RCC 7860 (cell line): ENCODE data around the gene MYH2.
"Not testable (repeated sequence)": the region's sequence is repeated elsewhere in the genome, so short reads cannot be mapped to it uniquely, and the experiment has no call there.

ENCODE experiments used
- DNase-seq: peaks from one replicate; pipeline ENCODE4 v3.0.0-alpha.2; 2015; ENCODE audit warnings: low spot score
- FAIRE-seq: peaks from 2 replicates; lab custom pipeline; 2012; peaks lifted over from hg19 to GRCh38; lab: Jason Lieb, UNC

MYH2 gene

DNA sequence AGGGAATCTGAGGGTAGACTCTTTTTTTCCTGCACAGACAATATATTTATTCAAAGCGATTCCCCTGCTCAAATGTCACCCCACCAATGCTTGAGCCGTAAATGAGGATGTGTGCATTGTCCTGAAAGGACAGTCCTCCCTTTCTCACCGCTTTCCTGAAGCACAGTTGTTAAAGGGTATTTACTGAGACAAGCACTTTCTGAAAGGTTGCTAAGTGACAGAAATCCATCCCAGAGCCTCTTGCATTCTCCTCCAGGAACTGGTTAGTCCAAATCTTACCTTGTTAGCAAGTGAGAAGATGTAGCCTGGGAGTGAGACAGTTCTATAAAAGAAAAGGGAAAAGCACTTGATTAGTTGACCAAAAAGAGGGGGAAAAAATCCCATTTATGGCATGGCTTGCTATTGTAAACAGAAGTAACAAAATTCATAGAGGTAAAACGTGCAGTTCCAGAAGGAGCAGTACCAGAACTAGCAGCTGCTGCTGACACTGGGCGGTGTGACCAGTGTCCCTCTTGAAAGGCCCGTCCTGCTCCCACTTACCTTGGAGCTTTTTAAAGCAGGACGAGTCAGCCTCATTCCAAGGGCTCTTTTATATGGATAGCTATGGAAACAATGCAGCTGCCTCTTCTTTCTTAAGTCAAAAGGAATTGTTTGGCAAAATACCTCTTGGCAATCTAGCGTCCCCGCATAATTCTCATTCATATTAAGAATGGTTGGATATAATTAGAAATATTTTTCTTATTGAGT is at the start of gene MYH2:
Gene MYH2 (minus strand): TSS at position 563 of the 747 bp plus-strand sequence. CDS start 1,738 bp downstream, outside the sequence.
- no peak for DNase-seq
- no peak for FAIRE-seq

DNA sequence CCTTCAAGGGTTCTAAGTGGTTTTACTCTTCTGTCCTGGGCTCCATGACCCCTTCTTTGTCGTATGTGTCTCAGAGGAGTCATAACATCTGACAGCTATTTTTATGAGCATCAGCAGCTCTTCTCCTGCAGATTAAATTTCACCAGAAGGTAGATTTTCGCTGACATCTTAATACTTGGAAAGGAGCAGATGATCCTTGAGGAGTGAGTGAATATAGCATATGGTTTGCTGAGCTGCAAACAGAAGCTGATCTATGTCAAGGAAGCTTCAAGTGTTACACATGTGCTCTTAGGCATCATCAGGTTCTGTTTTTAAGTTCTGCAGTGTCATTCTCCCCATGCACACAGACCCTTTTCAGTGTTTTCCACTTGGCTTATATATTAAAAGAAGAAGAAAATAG is 49.2 kb upstream of the MYH2 start:
- no peak for FAIRE-seq
- DNase-seq = no peak

DNA sequence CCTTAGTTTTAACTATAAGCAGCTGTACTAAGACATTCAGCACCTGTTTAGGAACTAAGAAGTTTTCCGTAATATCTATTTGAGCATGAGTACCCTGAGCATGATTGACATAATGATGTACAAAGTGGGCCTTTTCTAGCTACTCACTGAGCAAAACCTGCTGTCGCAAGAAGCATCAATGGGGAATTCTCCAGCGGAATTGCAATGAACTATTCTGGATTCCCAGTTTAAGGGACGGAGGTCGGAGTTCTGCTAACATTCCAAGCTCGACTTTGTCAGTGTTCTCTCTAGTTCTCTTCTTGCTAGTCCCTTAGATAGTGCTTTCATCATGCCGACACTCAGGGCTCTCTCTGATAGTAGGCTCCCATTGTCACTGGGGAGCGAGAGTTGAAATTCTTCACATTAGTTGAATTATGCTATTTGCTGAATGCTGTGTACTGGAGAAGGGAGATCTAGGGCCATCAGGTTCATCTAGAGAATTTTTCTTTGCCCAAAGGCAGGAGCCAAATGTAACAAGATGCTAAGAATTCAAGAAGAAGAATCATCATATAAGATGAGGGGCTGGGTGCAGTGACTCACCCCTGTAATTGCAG is 40.2 kb upstream of the MYH2 start:
- FAIRE-seq = no peak

DNA sequence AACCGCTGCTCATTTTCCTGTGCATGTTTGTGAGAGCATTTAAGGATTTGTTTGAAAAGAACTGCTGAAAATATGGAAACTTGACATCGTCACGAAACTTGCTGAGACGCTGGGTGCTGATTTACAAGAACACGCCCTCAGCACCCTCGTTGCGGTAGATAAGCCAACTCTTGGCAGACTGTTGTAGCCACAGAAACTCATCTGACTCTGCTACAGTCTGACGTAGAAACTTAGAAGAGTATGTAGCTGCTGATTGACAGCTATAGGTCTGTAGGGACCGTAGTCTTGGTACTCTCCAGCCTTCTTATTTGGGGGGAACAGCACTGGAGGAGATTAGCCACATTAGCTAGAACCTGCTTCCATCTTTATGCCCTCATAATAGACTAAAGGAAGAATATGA is 36.1 kb upstream of the MYH2 start:
- FAIRE-seq (no peak), DNase-seq (no peak)

More for the DNA sequence above, 40.2 kb upstream of the MYH2 start:
- no peak for DNase-seq

DNA sequence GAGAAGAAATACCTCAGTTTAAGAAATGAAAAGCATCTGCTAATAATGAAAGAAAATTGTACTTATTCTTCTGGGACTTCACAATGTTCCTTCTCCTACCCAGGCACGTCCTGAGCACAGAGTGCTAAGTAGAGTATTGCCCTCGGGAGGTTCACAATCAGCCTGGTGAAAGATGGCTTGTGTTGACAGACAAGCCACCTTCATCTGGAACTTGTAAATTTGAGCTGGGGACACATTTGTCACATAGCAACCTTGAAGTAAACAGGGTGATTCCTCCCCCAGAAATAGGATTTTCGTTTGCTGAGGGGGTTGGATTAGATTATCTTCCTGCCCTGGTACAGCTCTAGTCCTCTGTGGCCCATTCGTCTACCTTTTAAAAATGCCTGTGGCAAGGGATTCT is 34.4 kb upstream of the MYH2 start:
- DNase-seq (no peak), FAIRE-seq (no peak)

DNA sequence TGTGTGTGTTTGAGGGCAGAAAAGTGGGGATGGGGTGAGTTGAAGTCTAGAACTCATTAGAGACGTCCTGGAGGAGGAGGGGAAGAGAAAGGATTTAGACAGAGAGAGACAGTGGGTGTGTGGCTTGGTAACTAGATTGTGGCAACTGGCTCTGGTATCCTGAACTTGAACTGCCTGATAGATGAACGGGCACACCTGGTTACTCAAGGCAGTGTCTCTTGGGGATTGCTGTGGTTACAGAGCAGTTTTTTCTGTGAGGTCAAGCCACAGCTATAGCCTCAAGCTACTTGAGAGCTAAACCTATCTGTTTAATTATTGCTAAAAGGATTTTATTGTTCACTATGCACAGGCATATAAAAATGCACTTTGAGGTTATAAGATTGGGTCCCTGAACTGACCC is 29.8 kb upstream of the MYH2 start:
- FAIRE-seq (peak; percentile 65), DNase-seq (no peak)

DNA sequence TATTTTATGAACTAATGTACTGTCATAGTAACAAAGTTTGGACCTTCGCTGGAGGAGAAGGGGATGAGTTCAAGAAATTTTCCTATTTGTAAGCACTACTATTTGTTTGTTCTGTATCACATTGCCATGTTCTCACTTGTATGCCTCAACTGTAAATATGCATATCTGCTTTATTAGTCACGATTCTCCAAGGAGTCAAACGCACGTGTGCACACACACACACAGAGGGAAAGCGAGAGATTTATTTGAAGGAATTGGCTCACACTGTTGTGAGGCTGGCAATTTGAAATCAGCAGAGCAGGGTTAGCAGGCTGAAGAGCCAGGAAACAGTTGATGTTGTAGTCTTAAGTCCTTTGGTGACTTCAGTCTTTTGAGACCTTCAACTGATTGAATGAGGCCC is 24.9 kb upstream of the MYH2 start:
- FAIRE-seq = no peak

DNA sequence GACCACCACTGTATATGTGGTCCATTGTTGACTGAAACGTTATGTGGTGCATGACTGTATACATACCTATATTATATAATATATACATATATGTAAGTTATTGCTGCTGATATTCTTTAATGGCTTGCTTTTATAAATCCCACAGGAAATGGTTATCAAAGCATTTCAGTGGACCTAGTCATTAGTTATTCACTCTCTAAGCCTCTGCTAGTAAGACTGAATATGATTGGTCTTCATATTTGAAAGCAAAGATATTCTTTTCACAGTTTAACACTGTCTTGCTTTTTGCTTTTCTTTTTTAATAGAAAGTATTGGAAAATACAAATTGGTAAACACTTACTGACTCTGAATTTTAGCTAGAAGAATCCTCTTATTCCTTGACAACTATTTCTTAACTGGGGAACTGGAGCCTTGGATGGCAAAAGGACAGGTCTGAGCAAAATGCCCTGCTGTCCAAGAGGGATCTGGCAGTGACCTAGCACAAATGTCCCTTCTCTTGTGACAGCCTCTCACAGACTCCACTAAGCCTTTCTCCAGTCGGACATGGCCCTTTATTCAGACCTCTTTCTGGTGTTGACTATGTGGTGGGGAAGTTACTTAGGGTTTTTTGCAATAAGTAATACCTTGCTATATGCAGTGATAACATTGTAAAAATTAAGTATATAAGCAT is 14.7 kb upstream of the MYH2 start:
- no peak for FAIRE-seq
- no peak for DNase-seq

More for the DNA sequence above, 24.9 kb upstream of the MYH2 start:
- DNase-seq = no peak

DNA sequence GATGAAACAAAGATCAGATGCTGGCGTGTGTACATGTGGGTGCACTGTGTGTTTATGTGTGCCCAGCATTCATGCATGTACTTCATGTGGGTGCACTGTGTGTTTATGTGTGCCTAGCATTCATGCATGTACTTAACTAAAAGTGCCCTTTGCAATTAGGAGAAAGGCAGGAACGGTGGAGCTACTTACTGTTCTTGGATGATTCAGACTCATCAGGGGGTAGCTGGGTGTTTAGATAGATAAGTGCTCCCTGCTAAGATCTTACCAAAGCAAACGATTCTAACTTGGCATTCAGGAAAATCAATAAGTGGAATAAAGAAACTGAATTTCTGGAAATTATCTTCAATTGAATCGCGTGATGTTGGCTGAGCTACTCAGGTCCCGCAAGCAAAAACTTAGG is 8.6 kb upstream of the MYH2 start:
- no peak for FAIRE-seq

DNA sequence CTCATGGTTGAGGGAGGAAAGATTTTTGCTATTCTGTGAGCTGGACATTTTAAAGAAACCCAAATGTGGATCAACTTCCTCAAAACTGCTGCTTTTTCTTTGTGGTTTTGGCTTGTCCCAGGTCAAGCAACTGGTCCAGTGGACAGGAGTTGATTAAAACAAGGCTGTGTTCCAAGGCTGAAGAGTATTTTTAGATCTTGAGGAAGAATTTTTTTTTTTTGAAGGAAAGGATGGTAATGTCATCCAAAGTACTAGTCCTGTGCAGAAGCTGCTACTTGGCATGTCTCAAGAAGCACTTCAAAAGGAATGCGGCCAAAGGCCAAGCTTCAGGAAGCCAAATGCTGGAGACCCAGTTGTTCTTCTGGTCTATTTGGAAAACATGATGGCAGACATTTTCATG is 8.0 kb upstream of the MYH2 start:
- FAIRE-seq (no peak), DNase-seq (no peak)

More for the DNA sequence above, 8.6 kb upstream of the MYH2 start:
- DNase-seq = no peak

DNA sequence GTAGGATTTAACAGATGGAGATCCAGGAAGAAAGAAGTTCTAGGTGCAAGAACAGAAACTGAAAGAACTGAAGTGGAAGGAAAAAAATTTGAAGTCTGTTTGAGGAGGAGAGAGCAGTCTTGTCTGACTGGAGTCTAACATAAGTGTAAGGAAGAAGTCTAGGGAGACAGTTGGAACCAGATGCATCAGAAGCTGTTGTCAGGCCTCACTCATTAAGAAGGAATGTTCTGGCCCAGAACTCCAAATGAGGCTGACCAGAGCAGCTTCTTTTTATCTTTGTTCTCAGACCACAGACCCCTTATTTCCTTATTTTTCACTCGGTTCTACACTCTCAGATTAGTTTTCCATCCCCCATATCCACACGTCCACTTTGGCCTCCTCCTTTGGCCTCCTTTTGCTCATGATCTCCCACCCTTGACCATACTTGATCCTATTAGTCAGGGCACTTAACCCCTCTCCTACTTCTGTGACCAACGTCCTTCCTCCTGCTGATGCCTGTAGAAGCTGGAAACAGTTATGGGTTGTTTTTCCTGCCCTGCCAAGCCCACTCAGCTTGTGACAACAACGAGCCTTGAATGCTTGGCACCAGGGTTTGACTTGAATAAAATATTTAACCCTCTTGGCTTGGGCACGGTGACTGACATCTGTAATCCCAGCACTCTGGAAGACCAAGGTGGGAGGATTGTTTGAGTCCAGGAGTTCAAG is 7.0 kb upstream of the MYH2 start:
- FAIRE-seq (no peak), DNase-seq (no peak)

DNA sequence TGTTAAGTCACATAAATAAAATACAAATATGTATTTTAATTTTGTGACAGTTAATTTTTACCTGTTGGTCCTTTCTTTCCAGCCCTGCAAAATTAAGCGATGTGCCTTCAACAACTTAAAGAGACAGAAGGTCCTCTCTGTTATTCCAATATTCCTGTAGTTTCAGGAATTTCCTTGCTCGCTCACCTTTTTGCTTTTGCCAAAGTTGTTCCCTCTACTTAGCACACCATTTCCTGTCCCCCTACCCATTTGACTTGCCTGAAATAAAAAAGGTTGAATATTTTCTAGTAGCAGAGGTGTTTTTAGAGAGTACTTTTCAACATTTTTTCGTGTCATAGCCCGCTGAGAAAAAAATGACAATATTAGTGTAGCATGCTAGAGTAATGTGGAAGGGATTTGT is 556 bp upstream of the MYH2 start:
- DNase-seq = no peak
- FAIRE-seq = no peak

DNA sequence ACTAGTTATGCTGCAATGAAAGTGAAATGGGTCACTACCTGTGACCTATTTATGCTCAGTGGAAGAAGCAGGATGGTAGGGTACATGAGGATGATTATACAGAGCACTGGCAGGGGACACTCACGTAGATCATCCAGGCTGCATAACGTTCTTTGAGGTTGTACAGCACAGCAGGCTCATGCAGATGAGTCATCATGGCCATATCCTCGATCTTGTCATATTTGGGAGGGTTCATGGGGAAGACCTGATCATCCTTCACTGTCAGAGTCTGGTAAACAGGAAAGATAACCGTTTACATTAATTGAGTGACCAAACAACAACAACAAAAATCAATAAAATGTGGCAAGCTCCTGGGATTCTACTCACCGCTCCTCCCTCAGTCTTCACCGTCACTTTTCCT is 2.1 kb downstream of the MYH2 start:
- FAIRE-seq (no peak), DNase-seq (no peak)

DNA sequence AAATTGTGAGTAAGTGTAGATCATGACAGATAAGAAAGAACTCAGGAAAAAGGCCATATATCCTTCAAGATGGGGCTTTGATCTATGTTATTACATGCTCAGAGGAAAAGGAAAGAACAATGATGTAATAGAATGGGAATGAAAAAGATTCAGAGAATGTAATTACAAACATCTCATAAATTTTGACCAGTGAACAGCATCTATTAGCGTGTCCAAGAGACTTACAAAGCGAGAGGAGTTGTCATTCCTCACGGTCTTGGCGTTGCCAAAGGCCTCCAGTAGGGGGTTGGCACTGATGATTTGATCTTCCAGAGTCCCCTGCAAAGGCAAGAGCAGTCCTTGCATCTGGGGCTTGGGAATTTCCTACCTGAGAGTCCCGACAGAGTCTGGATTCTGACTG is 6.0 kb downstream of the MYH2 start:
- DNase-seq = peak; percentile 21
- FAIRE-seq = not testable (repeated sequence)

DNA sequence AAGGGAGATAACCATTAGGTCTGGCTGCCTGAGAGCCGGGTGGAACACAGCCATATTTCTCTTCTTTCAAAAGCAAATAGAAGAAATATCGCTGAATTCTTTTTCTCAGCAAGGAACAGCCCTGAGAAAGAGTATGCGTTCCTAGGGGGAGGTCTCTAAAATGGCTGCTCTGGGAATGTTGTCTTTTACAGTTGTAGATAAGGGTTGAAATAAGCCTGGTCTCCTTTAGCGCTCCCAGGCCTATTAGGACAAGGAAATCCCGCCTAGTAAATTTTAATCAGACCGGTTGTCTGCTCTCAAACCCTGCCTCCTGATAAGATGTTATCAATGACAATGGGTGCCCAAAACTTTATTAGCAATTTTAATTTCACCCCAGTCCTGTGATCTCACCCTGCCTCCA is 8.3 kb downstream of the MYH2 start:
- not testable (repeated sequence) for DNase-seq, FAIRE-seq

DNA sequence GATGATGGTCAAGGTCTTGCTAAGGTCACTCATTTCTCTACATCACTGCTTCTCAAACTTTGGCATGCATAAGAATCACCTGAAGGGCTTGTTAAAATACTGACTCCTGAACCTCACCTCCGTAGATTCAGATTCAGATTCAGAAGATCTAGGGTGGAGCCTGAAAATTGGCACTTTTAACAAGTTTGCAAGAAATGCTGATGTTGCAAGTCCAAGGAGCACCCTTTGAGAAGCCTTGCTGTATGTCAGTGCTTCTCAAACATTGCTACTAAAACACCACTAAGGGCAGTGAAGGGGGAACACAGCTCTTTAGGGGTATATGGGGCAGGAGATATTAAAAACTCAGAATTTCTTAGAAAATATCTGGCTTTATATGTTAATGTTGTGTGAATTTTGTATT is 17.4 kb downstream of the MYH2 start:
- DNase-seq (no peak), FAIRE-seq (no peak)

DNA sequence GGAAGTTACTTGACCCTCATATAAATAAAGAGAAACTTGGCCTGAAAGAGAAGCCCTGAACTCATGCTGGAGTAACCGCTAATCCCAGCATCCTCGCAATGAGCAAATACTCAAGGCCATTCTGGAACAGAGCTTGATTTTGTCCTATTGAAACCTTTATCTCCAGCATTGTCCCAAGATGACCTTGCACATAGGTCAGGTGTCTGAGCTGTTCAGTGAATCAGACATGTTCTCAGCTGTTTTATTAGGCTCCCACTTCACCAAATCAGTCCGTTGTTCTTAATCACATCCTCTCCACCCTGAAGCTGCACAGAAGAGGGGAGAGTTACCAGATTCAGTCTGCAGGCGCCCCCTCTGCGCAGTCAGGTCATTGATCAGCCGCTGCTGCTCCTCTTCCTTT is 22.0 kb downstream of the MYH2 start:
- no peak for DNase-seq
- FAIRE-seq = no peak

DNA sequence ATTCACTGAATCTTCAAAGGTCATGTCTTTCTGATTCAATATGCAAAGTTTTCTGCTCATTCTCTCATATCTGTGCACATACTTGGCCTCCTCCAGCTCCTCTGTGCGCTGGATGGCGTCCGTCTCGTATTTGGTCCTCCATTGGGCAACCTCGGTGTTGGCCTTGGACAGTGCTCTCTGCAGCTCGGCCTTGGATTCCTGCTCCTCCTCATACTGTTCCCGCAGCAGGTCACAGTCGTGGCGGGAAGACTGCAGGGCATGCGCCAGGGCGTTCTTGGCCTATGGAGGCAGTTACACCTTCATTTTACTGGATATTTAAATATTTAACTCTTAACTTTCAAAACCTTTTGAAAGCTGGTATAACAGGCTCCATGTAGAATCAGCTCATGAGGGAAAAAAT is 22.9 kb downstream of the MYH2 start:
- DNase-seq (no peak), FAIRE-seq (no peak)

DNA sequence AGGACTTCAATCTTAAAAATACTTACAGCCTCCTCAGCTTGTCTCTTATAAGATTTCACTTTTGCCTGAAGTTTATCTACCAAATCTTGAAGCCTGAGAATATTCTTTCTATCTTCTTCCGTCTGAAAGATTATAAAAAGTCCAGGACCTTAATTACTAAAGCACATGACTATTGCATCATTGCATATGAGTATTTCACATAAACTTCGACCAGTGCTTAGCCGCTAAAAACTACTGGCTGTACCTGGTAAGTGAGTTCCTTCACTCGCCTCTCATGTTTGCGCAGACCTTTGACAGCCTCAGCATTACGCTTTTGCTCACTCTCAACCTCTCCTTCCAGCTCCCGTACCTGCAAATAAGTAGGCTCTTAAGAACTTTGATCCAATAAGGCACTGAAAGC is 26.4 kb downstream of the MYH2 start:
- FAIRE-seq (no peak), DNase-seq (no peak)

DNA sequence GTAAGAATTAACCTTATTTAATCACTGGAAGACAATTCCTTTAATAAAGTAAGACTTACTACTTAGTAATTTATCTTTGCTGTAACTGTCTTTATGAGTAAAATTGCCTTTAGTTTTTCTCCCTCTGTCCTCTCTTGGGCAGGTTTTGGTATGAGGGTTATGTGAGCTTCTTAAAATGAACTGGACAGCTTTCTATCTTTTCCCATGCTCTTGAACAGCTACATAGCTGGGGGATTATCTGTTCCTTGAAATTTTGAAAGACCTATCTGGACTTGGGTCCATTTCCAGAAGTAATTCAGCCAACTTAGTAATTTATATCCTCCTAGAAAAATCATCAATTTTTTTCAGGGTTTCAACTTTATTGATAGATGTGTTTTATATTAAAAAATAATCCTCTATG is 27.5 kb downstream of the MYH2 start:
- no peak for DNase-seq
- FAIRE-seq = no peak

DNA sequence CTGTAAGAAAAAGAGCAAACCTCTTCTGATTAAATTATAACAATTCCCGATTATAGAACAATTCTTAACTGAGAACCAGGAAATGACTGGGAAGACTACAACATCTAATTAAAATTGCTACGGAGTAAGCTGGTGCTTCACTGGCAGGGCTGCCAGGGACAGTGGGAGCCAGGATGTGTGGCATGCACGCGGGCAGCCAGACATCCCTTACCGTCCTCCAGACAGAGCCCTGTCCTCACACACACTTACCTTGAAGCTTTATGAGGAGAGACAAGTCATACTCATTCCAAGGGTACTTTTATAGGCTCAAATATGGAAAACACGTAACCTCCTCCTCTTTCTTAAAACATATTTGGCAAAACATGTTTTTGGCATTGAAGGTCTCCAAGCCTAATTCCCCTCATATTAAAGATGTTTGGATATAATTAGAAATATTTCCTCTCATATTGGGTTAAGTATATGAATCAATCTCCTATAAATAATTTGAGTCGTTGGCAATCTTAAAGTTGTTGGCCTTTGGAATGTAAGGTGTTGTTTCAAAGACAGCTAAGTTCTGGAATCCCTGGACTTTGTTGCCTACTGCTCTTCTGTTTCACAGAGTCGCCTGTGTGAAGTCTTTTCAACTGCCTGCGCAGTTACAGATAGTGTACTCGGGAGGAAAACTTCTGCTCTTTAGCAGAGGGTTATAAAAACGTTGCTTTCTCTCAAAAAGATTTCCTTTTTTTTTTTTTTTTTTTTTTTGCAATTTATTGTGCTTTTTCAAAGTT is 31.0 kb downstream of the MYH2 start, which contains the start of gene MYH1:
Gene MYH1 (minus strand): TSS at position 272 of the 767 bp plus-strand sequence. CDS start 1,900 bp downstream, outside the sequence.
- no peak for FAIRE-seq

More for the DNA sequence above, 31.0 kb downstream of the MYH2 start, which contains the start of gene MYH1:
- no peak for DNase-seq
